Neural progenitor cell (in vitro differentiated cells): ENCODE results near the gene COL25A1.

Experiments used
- EZH2 ChIP-seq: fragments of 200-600 bp; sonication (generic); IDR thresholded peaks from 2 replicates; pipeline ENCODE4 v1.6.1; 2017; ENCODE audit warnings: antibody characterized with exemption, mild to moderate bottlenecking, moderate library complexity
- EZH2phosphoT487 ChIP-seq: fragments of 200-600 bp; sonication (generic); IDR thresholded peaks from 2 replicates; pipeline ENCODE4 v1.6.1; 2017; ENCODE audit warnings: antibody characterized with exemption
- TF ChIP-seq, protein P1 (sequence below): fragments of 200-600 bp; sonication (generic); IDR thresholded peaks from 2 replicates; pipeline ENCODE4 v1.5.1; 2017; ENCODE audit warnings: antibody characterized with exemption, mild to moderate bottlenecking

DNA sequence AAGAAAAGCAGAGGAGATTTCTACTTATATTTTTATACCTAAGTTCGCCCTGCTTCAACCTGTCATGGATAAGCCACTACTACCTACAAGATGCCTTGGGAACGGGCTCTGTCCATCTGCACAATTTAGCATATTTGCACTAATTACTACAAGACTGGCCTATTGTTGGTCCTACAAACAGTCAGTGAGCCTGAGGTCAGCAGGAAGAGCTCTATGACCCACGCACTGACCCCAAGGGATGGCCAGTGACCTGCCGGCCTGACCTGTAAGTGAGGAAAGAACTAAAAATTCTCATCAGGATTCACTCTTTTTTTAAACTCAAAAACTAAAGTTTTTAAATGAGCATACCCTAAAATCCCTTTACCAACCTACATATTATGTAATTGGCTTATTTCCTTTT, 142.0 kb downstream of the COL25A1 start:
- TF ChIP-seq, protein P1, sequence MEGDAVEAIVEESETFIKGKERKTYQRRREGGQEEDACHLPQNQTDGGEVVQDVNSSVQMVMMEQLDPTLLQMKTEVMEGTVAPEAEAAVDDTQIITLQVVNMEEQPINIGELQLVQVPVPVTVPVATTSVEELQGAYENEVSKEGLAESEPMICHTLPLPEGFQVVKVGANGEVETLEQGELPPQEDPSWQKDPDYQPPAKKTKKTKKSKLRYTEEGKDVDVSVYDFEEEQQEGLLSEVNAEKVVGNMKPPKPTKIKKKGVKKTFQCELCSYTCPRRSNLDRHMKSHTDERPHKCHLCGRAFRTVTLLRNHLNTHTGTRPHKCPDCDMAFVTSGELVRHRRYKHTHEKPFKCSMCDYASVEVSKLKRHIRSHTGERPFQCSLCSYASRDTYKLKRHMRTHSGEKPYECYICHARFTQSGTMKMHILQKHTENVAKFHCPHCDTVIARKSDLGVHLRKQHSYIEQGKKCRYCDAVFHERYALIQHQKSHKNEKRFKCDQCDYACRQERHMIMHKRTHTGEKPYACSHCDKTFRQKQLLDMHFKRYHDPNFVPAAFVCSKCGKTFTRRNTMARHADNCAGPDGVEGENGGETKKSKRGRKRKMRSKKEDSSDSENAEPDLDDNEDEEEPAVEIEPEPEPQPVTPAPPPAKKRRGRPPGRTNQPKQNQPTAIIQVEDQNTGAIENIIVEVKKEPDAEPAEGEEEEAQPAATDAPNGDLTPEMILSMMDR = no peak
- TF ChIP-seq EZH2 (no peak), EZH2phosphoT487 (no peak)
